K562 (cell line): ENCODE results near the gene MAK. TPM values are rescaled to one million over a fixed set of nuclear protein-coding genes. Genes with fewer than 3 reads are reported as not detected.

Experiments used
- ATAC-seq: fragments of 200-7000 bp; cut with Tn5 transposase; 3 replicates; pipeline ENCODE4 v1.9.1; 2020; ENCODE audit warnings: moderate library complexity
- BruUV-seq: library from RNA; stranded (reverse); fragments of 400-500 nt; replicated peaks from 2 replicates; lab custom pipeline; 2021; lab: Mats Ljungman, UMichigan
- CTCF ChIA-PET: fragments of 300-600 bp; formaldehyde crosslinking; extraction: SDS; loops from one replicate; lab custom pipeline; 2021; ENCODE audit warnings: low intra/inter-chr PET ratio; lab: Yijun Ruan, JAX
- POLR2A ChIA-PET: fragments of 300-600, 350-650 bp; sonication (Branson Sonifier 250); formaldehyde crosslinking; extraction: SDS; loops from one replicate; lab custom pipeline; 2021; ENCODE audit warnings: antibody characterized with exemption, inconsistent platforms; lab: Yijun Ruan, JAX
- DNase-seq, 4 experiments: peaks; one replicate each; pipeline versions ENCODE4 v3.0.0 to v3.0.0-alpha.2; 2011 to 2018; ENCODE audit warnings: low spot score in 3 of 4, mixed read lengths in 3 of 4; ENCODE audit errors: extremely low read depth in 1 of 4
- FAIRE-seq: peaks from 2 replicates; lab custom pipeline; 2011; peaks lifted over from hg19 to GRCh38; lab: Jason Lieb, UNC
- H2AFZ ChIP-seq: 2 replicates; pipeline ENCODE4 v1.6.0; 2011; ENCODE audit warnings: low read depth, low read length, control low read depth, inconsistent platforms
- H3K27ac ChIP-seq: fragments of 200-600 bp; 3 replicates; pipeline ENCODE4 v1.8.0; 2011; ENCODE audit warnings: low read depth, mild to moderate bottlenecking, control low read depth, inconsistent platforms, low read length, moderate library complexity, mixed read lengths; ENCODE audit errors: extremely low read depth
- H3K27me3 ChIP-seq, 2 experiments: fragments of 300-600 bp in 1 of 2; 2 replicates in 1 of 2; 3 replicates in 1 of 2; pipeline versions ENCODE4 v1.6.0 to v1.8.0; 2011; ENCODE audit warnings: inconsistent platforms in 2 of 2, low read length in 2 of 2, mild to moderate bottlenecking in 1 of 2, mixed read lengths in 1 of 2, moderate library complexity in 1 of 2; ENCODE audit not compliant: control insufficient read depth in 2 of 2, insufficient read depth in 2 of 2
- H3K36me3 ChIP-seq: fragments of 300-600 bp; 3 replicates; pipeline ENCODE4 v1.8.0; 2011; ENCODE audit warnings: mild to moderate bottlenecking, low read length, inconsistent platforms; ENCODE audit not compliant: control insufficient read depth, insufficient read depth
- H3K4me1 ChIP-seq, 2 experiments: fragments of 200-600 bp in 1 of 2; replicated peaks in 1 of 2; 2 replicates in 1 of 2; 3 replicates in 1 of 2; pipeline versions ENCODE4 v1.5.1 to v1.8.0; 2011; ENCODE audit warnings: inconsistent platforms in 2 of 2, low read length in 2 of 2, mild to moderate bottlenecking in 1 of 2, mixed read lengths in 1 of 2, moderate library complexity in 1 of 2; ENCODE audit not compliant: control insufficient read depth in 2 of 2, insufficient read depth in 2 of 2
- H3K4me2 ChIP-seq: 2 replicates; pipeline ENCODE4 v1.6.1; 2011; ENCODE audit warnings: low read length, control low read depth, inconsistent platforms, mixed read lengths; ENCODE audit not compliant: insufficient read depth
- H3K4me3 ChIP-seq: fragments of 200-600 bp; sonication (generic), shearing (Covaris generic); 2 replicates; pipeline ENCODE4 v1.5.1; 2016; ENCODE audit warnings: control low read depth, inconsistent platforms
- H3K79me2 ChIP-seq: fragments of 200-600 bp; 3 replicates; pipeline ENCODE4 v1.8.0; 2011; ENCODE audit warnings: low read length, inconsistent platforms; ENCODE audit not compliant: control insufficient read depth, insufficient read depth
- H3K9ac ChIP-seq, 2 experiments: 2 replicates each; pipeline versions ENCODE4 v1.6.0 to v1.6.1; 2011; ENCODE audit warnings: low read depth in 2 of 2, low read length in 2 of 2, control low read depth in 1 of 2, inconsistent platforms in 1 of 2, mild to moderate bottlenecking in 1 of 2, mixed read lengths in 1 of 2; ENCODE audit not compliant: insufficient read depth in 1 of 2
- H3K9me1 ChIP-seq: one replicate; pipeline ENCODE4 v1.6.0; 2011; ENCODE audit warnings: inconsistent platforms, mild to moderate bottlenecking, low read length, moderate library complexity; ENCODE audit not compliant: control insufficient read depth, insufficient read depth
- H3K9me3 ChIP-seq: replicated peaks from 2 replicates; pipeline ENCODE4 v1.5.1; 2011; ENCODE audit warnings: low read depth, low read length, inconsistent platforms; ENCODE audit not compliant: control insufficient read depth, insufficient read depth
- H4K20me1 ChIP-seq: replicated peaks from 2 replicates; pipeline ENCODE4 v1.6.1; 2011; ENCODE audit warnings: low read length, inconsistent platforms, mixed read lengths; ENCODE audit not compliant: control insufficient read depth, insufficient read depth
- DACH1 ChIP-seq: fragments of 450-650 bp; IDR thresholded peaks from 2 replicates; pipeline ENCODE4 v1.6.1; 2018; ENCODE audit not compliant: partially characterized antibody
- DDX20 ChIP-seq: fragments of 450-650 bp; IDR thresholded peaks from 2 replicates; pipeline ENCODE4 v1.6.1; 2016; ENCODE audit warnings: missing genetic modification characterization, low read depth, mild to moderate bottlenecking, missing compliant biosample characterization, moderate library complexity
- DPF2 ChIP-seq: fragments of 450-650 bp; IDR thresholded peaks from 2 replicates; pipeline ENCODE4 v1.6.1; 2016
- HDAC3 ChIP-seq: fragments of 450-650 bp; IDR thresholded peaks from 2 replicates; pipeline ENCODE4 v1.6.1; 2018; ENCODE audit warnings: borderline replicate concordance, mild to moderate bottlenecking, moderate library complexity; ENCODE audit not compliant: partially characterized antibody
- MAFF ChIP-seq: IDR thresholded peaks from 2 replicates; pipeline ENCODE4 v1.6.1; 2012; ENCODE audit warnings: low read length, improper control_type of control experiment
- PBX2 ChIP-seq, 2 experiments: IDR thresholded peaks in 1 of 2; conservative IDR thresholded peaks in 1 of 2; 2 replicates each; pipeline ENCODE4 v1.6.1; 2016; ENCODE audit warnings: low read depth in 2 of 2, mild to moderate bottlenecking in 1 of 2, missing compliant biosample characterization in 1 of 2, missing genetic modification characterization in 1 of 2, moderate library complexity in 1 of 2
- PCBP2 ChIP-seq: fragments of 200-400 bp; formaldehyde crosslinking; IDR thresholded peaks from 2 replicates; pipeline ENCODE4 v1.6.1; 2018; ENCODE audit warnings: low read length, low read depth, mild to moderate bottlenecking, moderate library complexity; ENCODE audit not compliant: poor library complexity, severe bottlenecking
- PTRF ChIP-seq: fragments of 450-650 bp; IDR thresholded peaks from 2 replicates; pipeline ENCODE4 v1.6.1; 2016; ENCODE audit warnings: mild to moderate bottlenecking, missing genetic modification characterization, missing compliant biosample characterization
- RBBP5 ChIP-seq: fragments of 200-600 bp; sonication (generic); IDR thresholded peaks from 2 replicates; pipeline ENCODE4 v1.6.1; 2012; ENCODE audit warnings: borderline replicate concordance, mild to moderate bottlenecking, low read length, control low read depth, inconsistent platforms; ENCODE audit not compliant: insufficient read depth, poor library complexity, severe bottlenecking
- RNF2 ChIP-seq: sonication (generic); IDR thresholded peaks from 2 replicates; pipeline ENCODE4 v1.6.1; 2016
- SAFB ChIP-seq: fragments of 200-400 bp; formaldehyde crosslinking; IDR thresholded peaks from 2 replicates; pipeline ENCODE4 v1.6.1; 2017; ENCODE audit warnings: low read depth, low read length, borderline replicate concordance
- WGBS: fragments of 100-300 bp; shearing (Covaris generic); methylation state at CpG from one replicate; pipeline ENCODE4 v1.1.6; 2016; ENCODE audit warnings: low coverage, mixed read lengths; ENCODE audit not compliant: insufficient coverage; ENCODE audit errors: missing lambda C conversion rate; 5-methylcytosine and 5-hydroxymethylcytosine counted together
- in situ Hi-C: fragments of 300-500 bp; cut with MboI; formaldehyde crosslinking; loops from 4 replicates; pipeline ENCODE4 v1.15.0; 2018; ENCODE audit warnings: inconsistent platforms, mixed read lengths
- intact Hi-C: fragments of 100-400 bp; cut with micrococcal nuclease; formaldehyde crosslinking; loops from 2 replicates; pipeline ENCODE4 v1.14.2; 2022
- polyA plus RNA-seq, 8 experiments: library from polyadenylated mRNA; depleted of rRNA in 4 of 8; stranded (reverse) in 5 of 8; unstranded in 3 of 8; fragments of >200 nt; fragmentation: Nextera tagmentation in 2 of 8; fragmentation: Illumina TruSeq in 1 of 8; extraction: Ambion mirVana in 2 of 8; extraction: Trizol in 1 of 8; gene quantifications; 2 replicates each; pipeline versions ENCODE4 v1.2.1 to v1.2.3, GENCODE V29; 2011 to 2014; ENCODE audit warnings: inconsistent platforms in 1 of 8, missing spikeins in 1 of 8
- total RNA-seq, 7 experiments: library from RNA; depleted of rRNA in 6 of 7; stranded (reverse); fragments of >200 nt in 6 of 7; fragmentation: Illumina TruSeq in 2 of 7; extraction: Trizol in 2 of 7; gene quantifications; 2 replicates each; pipeline versions ENCODE4 v1.2.1 to v1.2.3, GENCODE V29; 2011 to 2021; ENCODE audit warnings: low replicate concordance in 1 of 7
- TF ChIP-seq, protein P1 (sequence below): fragments of 450-650 bp; conservative IDR thresholded peaks from 2 replicates; pipeline ENCODE4 v1.6.1; 2016; ENCODE audit warnings: missing genetic modification characterization, low read depth, mild to moderate bottlenecking, control low read depth, missing compliant biosample characterization

MAK gene
- total and polyA plus RNA-seq, 9 of the 15 experiments (the other 6 are each of a cell fraction or from before 2014, with no cell fraction given): 0.25 to 1.1 (median 0.53) TPM

DNA sequence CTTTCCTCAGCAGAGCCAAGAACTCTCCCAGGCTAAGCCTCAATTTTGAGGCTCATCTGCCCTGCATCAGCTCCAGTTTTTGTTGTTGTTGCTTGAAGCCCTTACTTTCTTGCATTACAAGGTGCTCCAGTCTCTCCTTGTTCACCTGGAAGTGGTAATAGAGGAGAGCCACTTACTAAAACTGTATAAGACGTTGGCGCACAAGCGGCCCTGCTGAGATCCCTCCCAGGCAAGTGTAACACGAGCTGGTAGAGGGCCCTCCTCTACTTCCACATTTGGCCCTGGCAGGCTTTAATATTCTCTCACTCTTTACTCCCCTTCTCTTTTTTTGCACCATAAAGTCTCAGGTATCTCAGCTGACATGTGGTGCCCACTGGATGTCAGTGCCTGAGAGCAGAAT is 24.0 kb upstream of the MAK start:
- no peaks in the 10 kb centered on the region for H3K36me3 ChIP-seq
- H3K27me3 ChIP-seq: no peaks in the 10 kb centered on the region
- intact Hi-C loops (no loop called here), in situ Hi-C loops (no loop called here)
- TF ChIP-seq SAFB (no peak), RNF2 (no peak), DACH1 (no peak), PCBP2 (no peak), DPF2 (no peak), HDAC3 (no peak), RBBP5 (no peak), MAFF (no peak), PTRF (tag) (no peak), PBX2 (CRISPR knock-in tag; IDR thresholded peaks at IDR 0.05; ENCODE audit: low read depth) (no peak), PBX2 (tag; conservative IDR thresholded peaks at IDR 0.05; ENCODE audit: low read depth) (no peak), DDX20 (tag) (no peak)
- TF ChIP-seq, protein P1, sequence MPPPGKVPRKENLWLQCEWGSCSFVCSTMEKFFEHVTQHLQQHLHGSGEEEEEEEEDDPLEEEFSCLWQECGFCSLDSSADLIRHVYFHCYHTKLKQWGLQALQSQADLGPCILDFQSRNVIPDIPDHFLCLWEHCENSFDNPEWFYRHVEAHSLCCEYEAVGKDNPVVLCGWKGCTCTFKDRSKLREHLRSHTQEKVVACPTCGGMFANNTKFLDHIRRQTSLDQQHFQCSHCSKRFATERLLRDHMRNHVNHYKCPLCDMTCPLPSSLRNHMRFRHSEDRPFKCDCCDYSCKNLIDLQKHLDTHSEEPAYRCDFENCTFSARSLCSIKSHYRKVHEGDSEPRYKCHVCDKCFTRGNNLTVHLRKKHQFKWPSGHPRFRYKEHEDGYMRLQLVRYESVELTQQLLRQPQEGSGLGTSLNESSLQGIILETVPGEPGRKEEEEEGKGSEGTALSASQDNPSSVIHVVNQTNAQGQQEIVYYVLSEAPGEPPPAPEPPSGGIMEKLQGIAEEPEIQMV (tag): no peak
- 69% methylated on average over 4 of the region's 4 CpGs for WGBS
- DNase-seq (no peak), FAIRE-seq (no peak), ATAC-seq (no peak; the same call in 2 of the 3 replicates)
- no peak overlapping the region for H3K27ac ChIP-seq
- no peak overlapping the region for H3K4me3 ChIP-seq
- H3K4me1 ChIP-seq: no peaks in the 10 kb centered on the region
- H3K9me3 ChIP-seq: no peaks in the 10 kb centered on the region; the same call in 1 of the 2 replicates
- no peak overlapping the region for H3K9ac ChIP-seq
- H3K79me2 ChIP-seq: no peaks in the 10 kb centered on the region
- H3K9me1 ChIP-seq: no peaks in the 10 kb centered on the region
- H2AFZ ChIP-seq: no peak overlapping the region
- ChIA-PET CTCF (no interaction called here), POLR2A (interaction anchor here (0.6 to 0.7 kb wide), 2 partner anchors 36 to 844 kb away, joined by 3 to 4 read pairs; no protein-coding TSS in a partner anchor)
- BruUV-seq: no TSS peak
- H3K4me2 ChIP-seq: no peak overlapping the region
- no peaks in the 10 kb centered on the region for H4K20me1 ChIP-seq
